HCEC 1CT (cell line): ENCODE measurements around the gene LDB2.

Source experiments
- DNase-seq: peaks from one replicate; pipeline ENCODE4 v3.0.0-alpha.2; 2017

LDB2 gene

GRCh38 chr4:16677001-16677944, 221.2 kb downstream of the LDB2 start:
- DNase-seq, result no peak

GRCh38 chr4:16676230-16676770, 222.1 kb downstream of the LDB2 start:
- no peak for DNase-seq

- DNase-seq, result no peak
Observed at GRCh38 chr4:16674082-16674481, 224.4 kb downstream of the LDB2 start.

GRCh38 chr4:16672421-16672820, 226.0 kb downstream of the LDB2 start:
- no peak for DNase-seq

GRCh38 chr4:16671741-16672140, 226.7 kb downstream of the LDB2 start:
- DNase-seq, result no peak

GRCh38 chr4:16670727-16671126, 227.7 kb downstream of the LDB2 start:
- DNase-seq, result no peak

DNA sequence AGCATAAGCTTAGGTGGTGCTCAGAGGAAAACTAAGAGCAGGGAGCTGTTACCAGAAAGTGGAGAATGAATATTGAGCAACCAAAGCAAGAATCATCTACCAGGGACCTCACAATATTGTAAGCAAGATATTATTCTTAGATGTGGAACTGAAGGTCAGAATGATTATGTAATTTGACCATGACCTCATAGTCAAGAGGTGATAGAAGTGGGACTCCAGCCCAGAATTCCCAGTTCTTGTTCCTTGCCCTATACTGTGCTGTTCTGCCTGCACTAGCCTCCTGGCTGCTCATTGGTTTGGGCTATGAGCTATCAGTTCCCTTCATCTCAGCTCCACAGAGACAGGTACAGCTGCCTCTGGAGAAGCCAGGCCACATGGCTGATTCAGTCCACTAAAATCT, 229.4 kb downstream of the LDB2 start:
- DNase-seq, result peak; percentile 49

- DNase-seq, result no peak
Observed at GRCh38 chr4:16668488-16668887, 230.0 kb downstream of the LDB2 start.

GRCh38 chr4:16667464-16667863, 231.0 kb downstream of the LDB2 start:
- peak; percentile 87 for DNase-seq

- DNase-seq, result no peak
Observed at GRCh38 chr4:16665942-16666551, 232.4 kb downstream of the LDB2 start.

- no peak for DNase-seq
Observed at GRCh38 chr4:16663732-16664131, 234.7 kb downstream of the LDB2 start.

GRCh38 chr4:16663307-16663706, 235.1 kb downstream of the LDB2 start:
- no peak for DNase-seq

GRCh38 chr4:16661813-16662212, 236.6 kb downstream of the LDB2 start:
- no peak for DNase-seq

- no peak for DNase-seq
Observed at GRCh38 chr4:16660656-16661055, 237.8 kb downstream of the LDB2 start.

DNA sequence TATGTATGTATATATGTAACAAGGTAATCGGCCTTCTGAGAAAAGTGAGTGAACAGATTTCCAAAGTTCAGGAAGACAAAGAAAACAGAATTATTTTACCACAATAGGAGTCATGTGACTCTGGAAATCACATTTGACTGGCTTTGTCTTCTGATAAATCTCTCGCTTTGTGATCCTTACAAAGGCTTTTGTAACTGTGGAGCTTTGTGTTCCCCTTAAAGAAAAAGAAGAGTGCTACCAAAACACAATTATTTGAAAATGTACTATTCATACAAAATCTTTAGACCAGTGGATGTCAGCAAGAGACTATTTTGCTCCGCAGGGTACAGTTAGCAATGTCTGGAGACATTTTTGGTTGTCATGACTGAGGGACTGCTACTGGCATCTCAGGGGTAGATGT, 238.8 kb downstream of the LDB2 start:
- DNase-seq, result no peak

GRCh38 chr4:16659079-16659478, 239.4 kb downstream of the LDB2 start:
- no peak for DNase-seq

DNA sequence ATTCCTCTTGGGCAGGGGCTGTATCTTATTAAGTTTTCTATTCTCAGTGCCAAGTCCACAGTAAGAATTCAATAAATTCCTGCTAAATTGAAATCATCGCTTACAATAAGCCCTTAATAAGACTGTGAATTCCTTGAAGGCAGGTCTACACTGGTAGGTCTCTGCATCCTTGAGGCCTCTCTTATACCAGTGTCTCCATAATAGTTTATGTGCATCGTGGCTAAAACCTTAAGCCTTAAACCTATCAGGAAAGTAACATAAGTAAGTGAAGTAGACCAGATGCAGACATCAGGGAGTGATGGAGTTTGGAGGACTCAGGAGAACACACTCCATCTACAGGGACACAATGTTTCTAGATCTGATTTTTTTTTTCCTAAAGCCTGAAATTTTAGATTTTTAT, 240.3 kb downstream of the LDB2 start:
- no peak for DNase-seq

DNA sequence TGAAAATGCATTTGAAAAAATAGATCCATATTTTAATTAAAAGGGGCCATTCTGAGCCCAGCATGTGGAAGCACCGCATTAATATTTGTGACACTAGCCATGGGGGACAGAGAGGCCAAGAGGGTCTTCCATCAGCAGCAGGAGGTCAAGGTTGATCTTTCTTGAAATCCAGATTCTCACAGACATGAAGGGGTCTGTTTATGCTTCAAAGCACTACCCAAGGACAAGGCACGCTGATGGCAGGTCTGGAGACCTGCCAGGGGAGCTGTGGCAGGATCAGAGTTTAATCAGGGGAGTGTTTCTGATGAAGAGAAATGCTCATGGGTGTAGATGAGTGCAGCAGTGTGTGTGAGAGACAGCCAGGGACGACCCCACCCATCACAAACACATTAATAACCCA, 243.3 kb downstream of the LDB2 start:
- DNase-seq, result no peak

DNA sequence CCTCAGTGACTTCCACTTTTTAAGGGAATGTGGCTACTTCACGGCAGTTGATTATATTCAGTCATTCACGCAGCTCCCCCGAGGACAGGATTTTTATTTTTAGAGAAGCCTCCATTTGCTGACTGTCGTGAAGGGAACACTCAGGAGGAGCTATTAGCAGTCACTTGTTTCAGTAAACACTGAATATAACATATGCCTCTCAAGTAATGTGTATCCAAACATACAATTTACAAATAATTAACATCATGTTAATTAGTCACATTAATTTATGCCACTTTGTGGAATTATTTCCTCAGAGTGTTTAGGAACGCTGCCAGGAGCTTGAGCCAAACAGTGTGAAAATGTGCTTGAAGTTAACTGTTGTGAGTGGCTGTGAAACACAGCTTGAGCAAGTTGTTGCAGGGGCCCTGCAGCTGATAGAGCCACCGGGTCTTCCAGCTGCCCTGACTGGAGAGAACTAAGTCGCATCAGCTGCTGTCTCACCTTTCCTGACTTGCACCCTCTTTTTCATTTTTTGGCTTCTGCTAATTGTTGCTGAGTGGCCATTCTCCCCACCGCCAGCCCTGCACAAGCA, 245.6 kb downstream of the LDB2 start:
- DNase-seq, result no peak

GRCh38 chr4:16646459-16646858, 252.0 kb downstream of the LDB2 start:
- DNase-seq, result no peak

DNA sequence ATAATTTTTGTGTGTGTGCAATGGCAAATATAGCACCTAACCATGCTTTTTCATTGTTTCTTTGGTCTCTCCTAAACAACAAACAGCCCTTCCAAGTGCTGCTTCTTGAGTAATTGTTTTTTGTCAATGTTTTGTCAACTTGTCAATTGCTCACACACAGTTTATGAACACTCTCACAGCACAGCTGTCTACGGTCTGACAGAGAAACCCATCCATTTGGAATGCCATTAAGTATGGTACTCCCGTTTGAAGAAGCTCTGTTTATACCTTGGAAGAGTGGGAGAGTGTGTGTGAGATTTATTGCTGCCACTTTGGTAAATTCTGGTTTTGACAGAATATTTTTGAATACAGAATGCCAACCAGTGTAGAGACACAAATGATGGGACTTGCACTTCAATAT, 254.6 kb downstream of the LDB2 start:
- no peak for DNase-seq

GRCh38 chr4:16642897-16643296, 255.5 kb downstream of the LDB2 start:
- no peak for DNase-seq

DNA sequence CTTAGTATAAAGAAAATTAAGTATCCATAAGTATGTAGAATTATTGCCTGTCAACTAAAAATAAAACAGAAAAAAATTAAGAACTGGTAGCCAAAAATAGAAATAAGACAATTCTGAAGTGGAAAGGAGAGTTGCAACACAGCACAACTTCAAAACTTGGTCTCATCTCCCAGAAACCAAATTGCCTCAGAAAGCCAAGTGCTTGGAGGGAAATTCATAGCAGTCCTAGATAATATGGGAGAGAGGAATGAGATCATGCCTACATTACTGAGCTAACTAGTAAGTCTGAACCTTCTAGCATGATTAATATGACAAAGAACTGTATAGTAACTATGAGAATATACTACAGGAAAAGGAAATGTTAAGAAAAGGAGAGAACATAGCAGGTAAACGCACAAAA, 256.5 kb downstream of the LDB2 start:
- DNase-seq, result no peak
